HL-60 (cell line): ENCODE data around the gene COL23A1.

Experiments
- POLR2AphosphoS5 ChIP-seq: IDR thresholded peaks from 2 replicates; pipeline ENCODE4 v1.6.1; 2012; ENCODE audit warnings: low read depth
- TF ChIP-seq, protein P1 (sequence below): IDR thresholded peaks from one replicate; pipeline ENCODE4 v1.5.1; 2011; ENCODE audit warnings: low read length, control low read depth, inconsistent platforms; ENCODE audit not compliant: insufficient read depth

DNA sequence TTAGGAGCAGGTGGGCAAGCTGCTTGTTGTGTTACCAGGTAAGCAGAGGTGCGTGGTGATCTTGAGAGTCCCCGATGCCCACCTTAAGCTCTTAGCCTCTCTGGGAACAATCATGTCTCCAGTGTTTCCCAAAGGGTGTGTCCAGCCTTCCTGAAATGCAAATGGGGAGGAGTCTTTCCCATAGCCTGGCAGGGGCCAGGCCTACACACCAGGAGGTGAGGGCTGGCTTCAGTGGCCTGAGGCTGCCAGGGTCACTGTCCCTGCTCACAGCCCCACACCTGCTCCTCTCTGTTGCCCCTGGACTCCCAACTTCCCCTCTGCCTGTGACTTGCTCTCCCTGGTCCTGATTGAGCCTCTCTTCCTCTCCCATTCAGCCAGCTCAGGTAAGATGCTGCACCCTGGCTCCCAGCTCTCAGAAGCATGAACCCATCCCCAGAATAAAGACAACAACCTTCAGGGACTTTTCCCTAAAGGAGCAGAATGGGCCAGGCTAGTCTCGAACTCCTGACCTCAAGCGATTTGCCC is 291.8 kb downstream of the COL23A1 start:
- no peak for TF ChIP-seq POLR2AphosphoS5
- TF ChIP-seq, protein P1, sequence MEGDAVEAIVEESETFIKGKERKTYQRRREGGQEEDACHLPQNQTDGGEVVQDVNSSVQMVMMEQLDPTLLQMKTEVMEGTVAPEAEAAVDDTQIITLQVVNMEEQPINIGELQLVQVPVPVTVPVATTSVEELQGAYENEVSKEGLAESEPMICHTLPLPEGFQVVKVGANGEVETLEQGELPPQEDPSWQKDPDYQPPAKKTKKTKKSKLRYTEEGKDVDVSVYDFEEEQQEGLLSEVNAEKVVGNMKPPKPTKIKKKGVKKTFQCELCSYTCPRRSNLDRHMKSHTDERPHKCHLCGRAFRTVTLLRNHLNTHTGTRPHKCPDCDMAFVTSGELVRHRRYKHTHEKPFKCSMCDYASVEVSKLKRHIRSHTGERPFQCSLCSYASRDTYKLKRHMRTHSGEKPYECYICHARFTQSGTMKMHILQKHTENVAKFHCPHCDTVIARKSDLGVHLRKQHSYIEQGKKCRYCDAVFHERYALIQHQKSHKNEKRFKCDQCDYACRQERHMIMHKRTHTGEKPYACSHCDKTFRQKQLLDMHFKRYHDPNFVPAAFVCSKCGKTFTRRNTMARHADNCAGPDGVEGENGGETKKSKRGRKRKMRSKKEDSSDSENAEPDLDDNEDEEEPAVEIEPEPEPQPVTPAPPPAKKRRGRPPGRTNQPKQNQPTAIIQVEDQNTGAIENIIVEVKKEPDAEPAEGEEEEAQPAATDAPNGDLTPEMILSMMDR: no peak
